SH-SY5Y (cell line): Measurements from ENCODE around the gene PRKACB.

Experiments
- GATA2 ChIP-seq: IDR thresholded peaks from 2 replicates; pipeline ENCODE4 v1.6.1; 2011; ENCODE audit warnings: mild to moderate bottlenecking, low read depth, low read length
- GATA3 ChIP-seq: IDR thresholded peaks from 2 replicates; pipeline ENCODE4 v1.6.1; 2011; ENCODE audit warnings: low read depth, mild to moderate bottlenecking, low read length, moderate library complexity

PRKACB gene

DNA sequence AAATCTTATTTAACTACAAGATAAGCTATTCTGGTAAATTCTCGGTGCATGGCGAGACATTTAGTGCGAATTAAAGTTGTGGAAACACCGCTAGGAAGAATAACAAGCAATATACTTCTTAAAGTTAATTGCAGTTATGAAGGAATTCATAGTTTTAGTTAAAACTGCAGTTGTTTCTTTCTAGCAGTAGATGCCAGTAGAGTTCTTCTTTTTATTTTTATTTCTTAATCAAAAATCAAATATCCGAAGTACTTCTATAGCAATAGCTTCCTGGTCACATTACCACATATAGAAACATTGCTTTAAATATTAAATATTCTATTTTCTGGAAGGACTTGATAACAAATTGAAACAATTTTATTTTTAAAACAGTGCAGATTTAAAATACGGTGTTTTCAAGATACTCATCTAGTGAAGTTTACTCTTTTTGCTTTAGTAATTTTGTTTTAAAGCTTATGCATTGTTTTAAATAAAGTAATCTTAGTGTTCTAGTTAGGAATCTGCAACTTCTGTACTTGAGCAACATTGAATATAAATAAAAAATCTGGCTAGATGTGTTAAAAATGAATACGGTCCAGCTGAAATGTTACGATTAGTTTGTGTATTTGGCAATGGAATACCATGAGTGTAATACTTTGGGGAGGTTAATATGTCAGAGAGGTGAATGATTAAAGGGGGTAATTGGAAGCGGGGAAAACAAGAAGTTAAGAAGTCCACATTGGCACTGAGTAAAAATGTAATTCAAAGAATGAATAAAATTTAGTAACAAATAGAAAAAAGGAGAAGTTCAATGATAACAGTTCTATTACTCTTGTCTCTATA, 2.7 kb upstream of the PRKACB start:
- TF ChIP-seq GATA3 (no peak), GATA2 (no peak)

DNA sequence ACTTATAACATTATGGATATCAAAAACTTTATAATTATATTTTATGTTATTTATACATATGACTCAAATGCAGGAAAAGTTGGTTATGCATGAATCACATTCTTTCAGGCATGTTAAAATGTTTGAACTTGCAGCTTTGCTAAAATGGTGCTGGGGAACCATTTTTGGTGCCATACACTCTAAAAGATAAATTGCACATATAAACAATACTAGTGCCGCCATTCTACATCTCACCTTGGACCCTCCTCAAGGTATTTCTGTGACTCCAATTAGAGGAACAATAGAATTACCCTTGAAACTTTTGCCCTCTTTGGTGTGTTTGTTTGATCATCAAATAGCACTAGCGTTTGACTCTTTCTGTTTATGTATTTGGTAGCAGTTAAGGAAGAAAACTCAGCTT, 997 bp downstream of the PRKACB start:
- TF ChIP-seq GATA3: no peak
- no peak for TF ChIP-seq GATA2

DNA sequence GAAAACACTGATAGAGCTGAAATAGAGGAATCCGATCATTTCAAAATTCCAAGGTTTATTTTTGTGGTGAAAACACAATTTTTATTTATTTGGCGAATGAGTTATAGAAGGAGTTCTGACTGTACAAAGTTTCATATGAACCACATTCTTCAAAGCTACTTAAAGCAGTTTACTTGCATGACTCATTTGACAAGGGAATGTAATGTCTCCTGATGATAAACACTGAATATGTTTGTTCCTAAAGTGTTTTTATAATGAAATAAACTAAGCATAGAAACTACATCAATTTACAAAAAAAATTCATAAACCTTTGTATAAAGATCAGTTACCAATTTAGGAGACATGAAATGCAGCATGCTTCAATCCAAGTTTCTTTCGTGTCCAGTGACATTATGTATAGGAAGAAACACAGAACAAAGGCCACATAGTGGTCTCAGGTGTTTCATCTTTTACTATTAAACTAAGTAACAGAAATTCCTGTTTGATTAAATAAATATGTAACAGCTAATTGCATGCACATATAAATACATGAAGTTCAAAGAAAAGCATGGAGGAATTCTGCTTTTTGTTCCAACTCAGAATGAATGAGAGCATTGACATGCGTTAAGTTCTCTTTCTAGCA, 2.5 kb downstream of the PRKACB start:
- TF ChIP-seq GATA2 (no peak), GATA3 (no peak)

DNA sequence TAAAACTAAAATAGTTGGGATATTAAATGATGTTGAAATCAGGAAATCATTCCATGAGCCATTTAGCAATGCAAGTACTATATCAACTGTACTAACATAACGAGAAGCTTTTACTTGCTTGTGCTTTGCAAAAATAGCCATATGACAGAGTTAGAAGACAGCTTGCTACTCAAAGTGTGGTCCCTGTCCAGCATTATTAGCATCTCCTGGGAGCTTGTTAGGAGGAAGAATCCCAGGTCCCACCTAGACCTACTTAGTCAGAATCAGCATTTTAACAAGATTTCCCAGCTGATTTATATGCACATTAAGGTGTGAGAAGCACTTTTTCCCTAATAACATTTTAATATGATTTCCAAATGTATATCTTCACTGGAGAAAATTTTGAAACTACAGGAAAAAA, 4.7 kb downstream of the PRKACB start:
- TF ChIP-seq GATA3 (no peak), GATA2 (no peak)

DNA sequence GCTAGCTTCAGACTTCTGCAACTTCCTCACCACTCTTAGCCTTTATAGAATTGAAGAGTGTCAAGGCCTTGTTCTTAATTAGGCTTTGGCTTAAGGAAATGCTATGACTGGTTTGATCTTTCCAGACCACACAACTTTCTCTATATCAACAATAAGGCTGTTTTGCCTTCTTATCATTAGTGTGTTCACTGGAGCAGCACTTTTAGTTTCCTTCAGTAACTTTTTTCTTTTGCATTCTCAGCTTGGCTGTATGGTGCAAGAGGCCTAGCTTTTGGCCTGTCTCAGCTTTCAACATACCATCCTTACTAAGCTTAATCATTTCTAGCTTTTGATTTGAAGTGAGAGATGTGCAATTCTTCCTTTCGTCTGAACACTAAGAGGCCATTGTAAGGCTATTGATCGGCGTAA, 8.6 kb downstream of the PRKACB start:
- no peak for TF ChIP-seq GATA3
- no peak for TF ChIP-seq GATA2

DNA sequence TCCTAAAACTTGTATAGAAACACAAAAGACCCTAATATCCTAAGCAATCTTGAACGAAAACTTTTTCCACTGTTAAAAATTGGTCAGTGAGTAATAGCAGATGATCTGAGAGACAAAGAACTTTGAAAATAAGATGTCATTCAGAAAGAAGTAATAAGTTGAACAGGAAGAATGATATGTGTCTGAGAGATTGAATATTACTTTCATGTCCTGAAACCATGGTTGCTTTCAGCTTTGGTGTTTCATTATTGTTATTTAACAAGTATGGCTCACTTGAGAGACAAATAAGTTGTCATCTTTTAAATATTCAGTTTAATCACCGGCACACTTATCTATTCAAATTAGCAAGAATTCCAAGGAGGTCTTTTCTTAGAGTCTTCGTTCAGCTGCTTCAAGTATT, 11.4 kb downstream of the PRKACB start:
- TF ChIP-seq GATA2: no peak
- TF ChIP-seq GATA3: no peak

DNA sequence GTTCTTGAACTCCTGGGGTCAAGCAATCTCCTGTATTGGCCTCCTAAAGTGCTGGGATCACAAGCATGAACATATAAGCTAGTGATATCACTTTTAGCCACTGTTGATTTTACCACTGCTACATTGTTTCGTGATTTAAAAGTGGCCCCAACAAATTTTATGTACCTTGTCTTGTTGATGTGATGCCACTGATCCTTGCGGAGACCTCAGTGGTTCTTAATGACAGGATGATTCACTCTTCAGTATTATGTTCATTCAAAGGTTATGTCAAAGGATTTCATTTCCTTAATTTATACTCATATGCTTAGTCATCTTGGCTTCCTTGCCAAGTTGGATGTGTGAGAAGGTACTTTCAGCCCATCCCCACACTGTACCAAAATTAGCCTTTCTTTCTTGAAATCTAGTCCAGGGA, 12.1 kb downstream of the PRKACB start:
- no peak for TF ChIP-seq GATA2
- no peak for TF ChIP-seq GATA3

DNA sequence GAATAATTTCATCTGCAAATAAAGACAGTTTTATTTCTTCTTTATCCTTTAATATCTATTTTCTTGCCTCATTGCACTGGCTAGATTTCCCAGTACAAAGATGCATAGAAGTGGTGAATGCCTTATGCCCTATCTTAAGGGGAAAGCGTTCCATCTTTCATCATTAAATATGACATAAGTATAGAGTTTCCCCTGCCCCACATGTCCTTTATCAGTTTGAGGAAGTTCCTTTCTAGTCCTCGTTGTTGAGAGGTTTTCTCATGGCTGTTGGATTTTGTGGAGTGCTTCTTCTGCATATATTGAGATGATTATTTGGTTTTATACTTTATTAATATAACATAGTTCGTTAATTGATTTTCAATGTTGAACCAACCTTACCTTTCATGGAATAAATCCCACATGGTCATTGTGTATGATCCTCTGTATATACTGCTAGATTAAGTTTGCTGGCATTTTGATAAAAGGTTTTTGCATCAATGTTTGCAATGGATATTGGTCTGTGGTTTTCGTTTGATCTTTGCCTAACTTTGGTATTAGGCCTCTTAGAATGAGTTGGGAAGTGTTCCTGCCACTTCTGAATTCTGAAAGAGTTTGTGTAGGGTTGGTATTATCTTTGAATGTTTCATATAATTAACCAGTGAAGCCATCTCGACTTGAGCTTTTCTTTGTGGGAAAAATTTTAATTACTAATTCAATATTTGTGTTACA, 15.6 kb downstream of the PRKACB start:
- TF ChIP-seq GATA2 (no peak), GATA3 (no peak)

DNA sequence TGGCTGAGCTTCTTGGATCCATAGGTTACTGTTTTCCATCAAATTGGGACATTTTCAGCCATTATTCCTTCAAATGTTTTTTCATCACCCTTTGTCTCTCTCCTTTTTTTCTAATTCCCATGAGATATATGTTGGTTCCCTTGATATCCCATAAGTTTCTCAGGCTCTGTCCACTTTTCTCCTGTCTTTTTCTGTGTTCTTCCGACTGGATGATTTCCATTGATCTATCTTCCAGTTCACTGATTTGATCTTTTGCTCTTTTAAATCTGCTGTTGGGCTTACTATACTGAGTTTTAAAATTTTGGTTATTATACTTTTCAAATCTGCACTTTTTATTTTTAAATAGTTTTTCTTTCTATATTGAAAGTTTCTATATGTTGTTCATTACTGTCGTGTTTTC, 18.2 kb downstream of the PRKACB start:
- TF ChIP-seq GATA2 (no peak), GATA3 (no peak)

DNA sequence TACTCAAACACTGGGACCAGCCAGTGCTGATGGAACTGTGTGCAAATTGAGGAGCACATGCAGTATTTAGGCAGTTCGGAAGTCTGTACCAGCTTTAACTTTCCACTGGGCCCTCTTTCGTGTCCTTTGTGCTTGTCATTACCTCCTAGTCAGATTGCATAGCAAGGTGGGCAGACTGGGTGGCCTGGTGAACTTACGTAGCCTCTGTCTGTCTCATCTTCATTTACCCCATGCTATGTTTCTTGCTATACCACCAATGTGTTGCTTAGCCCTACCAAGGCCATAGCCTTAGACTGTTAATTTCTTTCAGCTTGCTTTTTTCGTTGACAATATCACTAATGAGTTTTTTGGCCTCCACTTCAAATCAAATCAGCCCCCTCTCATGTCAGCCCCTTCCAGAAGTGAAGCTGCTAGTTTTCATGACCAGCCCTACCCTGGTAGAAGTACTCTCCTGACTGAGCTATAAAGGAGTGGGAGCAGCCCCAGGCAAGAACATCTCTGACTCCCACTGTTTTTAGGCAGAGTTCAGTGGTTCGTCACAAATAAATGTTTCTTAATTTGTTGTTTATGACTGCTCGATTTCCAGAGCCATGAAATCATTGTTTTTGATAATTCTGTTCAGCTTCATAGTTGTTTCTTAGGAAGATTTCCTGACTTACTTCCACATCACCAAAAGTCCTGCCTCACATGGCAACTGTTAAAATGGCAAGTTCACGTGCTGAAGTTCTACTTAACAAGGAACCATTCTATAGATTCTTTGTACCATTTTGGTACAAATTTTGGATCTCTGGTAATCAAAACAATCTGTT, 19.3 kb downstream of the PRKACB start:
- no peak for TF ChIP-seq GATA2
- no peak for TF ChIP-seq GATA3

DNA sequence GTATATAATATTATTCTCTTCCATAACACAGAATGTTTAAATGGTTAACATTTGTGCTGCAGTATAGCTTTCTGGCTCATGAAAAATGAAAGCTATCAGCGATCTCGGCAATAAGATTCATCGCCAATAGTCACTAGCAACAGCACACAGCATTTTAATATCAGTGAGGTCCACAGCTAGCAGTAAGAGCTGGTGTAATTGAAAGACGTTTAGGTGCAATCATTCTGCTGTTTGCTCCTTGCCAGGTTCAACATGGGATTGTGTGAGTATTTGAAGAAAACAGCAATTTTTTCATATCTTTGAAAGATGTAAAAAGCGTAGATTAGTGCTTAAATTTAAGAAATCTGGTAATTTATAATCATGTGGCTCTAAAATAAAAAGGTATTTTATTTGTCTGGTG, 20.1 kb downstream of the PRKACB start:
- TF ChIP-seq GATA2: no peak
- no peak for TF ChIP-seq GATA3

DNA sequence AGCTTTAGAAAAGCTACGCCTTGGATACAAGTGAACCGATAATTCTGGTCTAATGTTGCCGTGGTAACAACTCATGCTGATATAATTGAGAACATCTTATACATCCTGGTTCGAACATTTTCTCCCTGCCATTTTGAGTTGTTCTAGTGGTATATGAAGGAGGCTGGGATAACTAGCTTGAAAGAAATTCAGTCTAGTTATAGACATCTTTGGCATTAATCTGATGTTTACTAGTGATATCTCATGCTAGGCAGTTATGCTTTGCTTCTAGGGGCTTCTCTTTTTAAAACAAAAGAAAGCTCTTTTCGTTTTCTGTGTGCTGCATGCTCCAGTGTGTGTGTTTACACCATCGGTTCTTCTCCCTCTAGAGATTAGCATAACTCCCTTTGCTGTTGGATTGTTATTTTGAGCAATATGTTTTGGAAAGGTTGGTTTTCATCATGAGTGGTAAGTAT, 20.5 kb downstream of the PRKACB start:
- TF ChIP-seq GATA3 (no peak), GATA2 (no peak)

DNA sequence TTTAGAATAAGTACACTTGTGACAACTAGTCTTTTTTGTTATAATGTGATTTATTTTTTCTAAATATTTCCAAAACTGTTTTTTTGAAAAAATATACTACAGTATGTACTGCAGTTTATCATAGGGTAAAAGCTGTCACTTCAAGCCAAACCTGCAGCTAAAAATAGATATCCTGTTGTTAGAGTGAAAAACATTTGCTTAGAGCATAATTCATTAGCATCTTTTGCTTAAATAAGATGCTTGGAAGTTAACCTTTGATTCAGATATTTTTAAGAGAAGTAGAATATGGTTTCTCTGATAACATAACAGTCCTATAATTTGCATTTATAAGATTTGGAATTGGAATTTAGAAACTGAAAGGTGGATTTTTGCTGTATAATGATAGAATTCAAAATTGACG, 21.5 kb downstream of the PRKACB start:
- TF ChIP-seq GATA2 (no peak), GATA3 (no peak)

DNA sequence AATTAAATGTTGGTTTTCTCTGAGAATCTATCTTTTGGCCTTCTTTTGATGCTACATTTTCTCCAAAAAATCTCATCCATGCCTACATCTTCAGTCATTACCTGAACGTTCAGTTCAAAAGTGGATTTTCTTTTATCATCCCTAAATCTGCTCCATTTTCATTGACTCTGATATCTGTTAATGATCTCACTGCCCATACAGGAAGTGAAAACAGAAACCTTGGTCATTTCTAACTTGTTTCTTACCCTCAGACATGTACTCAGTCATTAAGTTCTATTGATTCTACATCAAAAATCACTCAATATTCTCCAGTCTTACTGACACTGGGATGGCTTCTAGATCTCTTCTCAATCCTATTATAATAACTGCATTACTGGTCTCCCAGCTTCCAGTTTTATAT, 22.7 kb downstream of the PRKACB start:
- TF ChIP-seq GATA3 (0 out of 2 replicates have a peak, but pooled peaks have one; percentile 20), GATA2 (no peak; the same call in 1 of the 2 replicates)
